KMS-11 (cell line): ENCODE measurements around the gene SLC25A21.

Experiments
- H2AFZ ChIP-seq: fragments of 200-600 bp; sonication (generic); 2 replicates; pipeline ENCODE4 v1.6.1; 2016; ENCODE audit warnings: antibody characterized with exemption, mixed run types, low read depth
- H3K27ac ChIP-seq: fragments of 200-600 bp; sonication (generic); 2 replicates; pipeline ENCODE4 v1.6.1; 2016; ENCODE audit warnings: mild to moderate bottlenecking, mixed run types
- H3K27me3 ChIP-seq: fragments of 200-600 bp; sonication (generic); 2 replicates; pipeline ENCODE4 v1.6.1; 2017; ENCODE audit warnings: mild to moderate bottlenecking, low read depth, mixed run types, moderate library complexity; ENCODE audit not compliant: insufficient read depth
- H3K36me3 ChIP-seq: fragments of 200-600 bp; sonication (generic); 2 replicates; pipeline ENCODE4 v1.6.1; 2017; ENCODE audit warnings: mild to moderate bottlenecking, mixed run types; ENCODE audit not compliant: insufficient read depth
- H3K4me1 ChIP-seq: fragments of 200-600 bp; sonication (generic); 2 replicates; pipeline ENCODE4 v1.6.1; 2016; ENCODE audit warnings: mild to moderate bottlenecking, low read depth, mixed run types; ENCODE audit not compliant: poor library complexity, severe bottlenecking
- H3K4me2 ChIP-seq: fragments of 200-600 bp; sonication (generic); 2 replicates; pipeline ENCODE4 v1.7.0; 2016; ENCODE audit warnings: mild to moderate bottlenecking, mixed run types
- H3K4me3 ChIP-seq: fragments of 200-600 bp; sonication (generic); IDR thresholded peaks from 2 replicates; pipeline ENCODE4 v1.6.1; 2017; ENCODE audit warnings: low read depth, low read length, mixed read lengths; ENCODE audit not compliant: insufficient read depth
- H3K79me2 ChIP-seq: fragments of 200-600 bp; sonication (generic); 2 replicates; pipeline ENCODE4 v1.6.1; 2016; ENCODE audit warnings: low read depth, mixed run types; ENCODE audit not compliant: insufficient read depth
- H3K9ac ChIP-seq: fragments of 200-600 bp; sonication (generic); 2 replicates; pipeline ENCODE4 v1.6.1; 2016; ENCODE audit warnings: mild to moderate bottlenecking, mixed run types
- H4K20me1 ChIP-seq: fragments of 200-600 bp; sonication (generic); 2 replicates; pipeline ENCODE4 v1.6.1; 2016; ENCODE audit warnings: mild to moderate bottlenecking, mixed run types; ENCODE audit not compliant: insufficient read depth
- TF ChIP-seq, protein P1 (sequence below): fragments of 200-600 bp; sonication (generic); conservative IDR thresholded peaks from 2 replicates; pipeline ENCODE4 v1.6.1; 2017; ENCODE audit warnings: low read depth, mild to moderate bottlenecking, antibody characterized with exemption, low read length, moderate library complexity, mixed read lengths

Gene SLC25A21

DNA sequence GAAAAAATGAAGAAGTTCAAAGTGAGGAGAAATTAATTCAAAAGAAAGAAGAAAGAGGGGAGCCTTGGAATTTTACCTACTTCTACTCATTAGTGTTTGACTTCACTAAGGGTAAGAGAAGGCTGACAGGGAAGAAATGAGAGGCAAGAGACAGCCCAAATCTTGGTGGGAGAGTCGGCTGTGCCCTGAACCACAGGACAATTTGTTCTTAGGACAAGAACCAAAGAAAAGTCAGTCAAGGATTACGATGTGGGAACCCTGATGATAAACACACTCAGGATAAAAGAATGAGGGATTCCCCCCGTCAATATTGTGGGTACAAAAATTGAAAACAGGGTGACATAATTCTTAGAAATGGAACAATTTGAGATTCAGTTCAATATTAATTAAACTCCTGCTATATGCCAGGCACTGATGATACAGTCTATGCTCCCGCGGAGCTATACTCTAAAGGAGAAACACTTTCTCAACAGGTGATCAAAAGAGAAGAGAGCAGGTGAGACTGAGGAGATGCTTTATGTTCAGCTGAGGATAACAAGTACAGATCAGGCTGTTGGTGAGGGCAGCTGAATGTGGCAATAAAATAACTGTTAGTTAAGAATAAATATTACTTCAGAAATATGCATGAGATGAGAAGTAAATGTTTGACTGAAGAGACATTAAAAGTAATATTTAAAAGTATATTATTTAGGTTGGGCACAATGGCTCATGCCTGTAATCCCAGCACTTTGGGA lies 175.4 kb downstream of the SLC25A21 start:
- TF ChIP-seq, protein P1, sequence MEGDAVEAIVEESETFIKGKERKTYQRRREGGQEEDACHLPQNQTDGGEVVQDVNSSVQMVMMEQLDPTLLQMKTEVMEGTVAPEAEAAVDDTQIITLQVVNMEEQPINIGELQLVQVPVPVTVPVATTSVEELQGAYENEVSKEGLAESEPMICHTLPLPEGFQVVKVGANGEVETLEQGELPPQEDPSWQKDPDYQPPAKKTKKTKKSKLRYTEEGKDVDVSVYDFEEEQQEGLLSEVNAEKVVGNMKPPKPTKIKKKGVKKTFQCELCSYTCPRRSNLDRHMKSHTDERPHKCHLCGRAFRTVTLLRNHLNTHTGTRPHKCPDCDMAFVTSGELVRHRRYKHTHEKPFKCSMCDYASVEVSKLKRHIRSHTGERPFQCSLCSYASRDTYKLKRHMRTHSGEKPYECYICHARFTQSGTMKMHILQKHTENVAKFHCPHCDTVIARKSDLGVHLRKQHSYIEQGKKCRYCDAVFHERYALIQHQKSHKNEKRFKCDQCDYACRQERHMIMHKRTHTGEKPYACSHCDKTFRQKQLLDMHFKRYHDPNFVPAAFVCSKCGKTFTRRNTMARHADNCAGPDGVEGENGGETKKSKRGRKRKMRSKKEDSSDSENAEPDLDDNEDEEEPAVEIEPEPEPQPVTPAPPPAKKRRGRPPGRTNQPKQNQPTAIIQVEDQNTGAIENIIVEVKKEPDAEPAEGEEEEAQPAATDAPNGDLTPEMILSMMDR, result no peak
- H3K79me2 ChIP-seq, result no peaks in the 10 kb centered on the region
- H4K20me1 ChIP-seq, result no peaks in the 10 kb centered on the region
- H3K4me1 ChIP-seq, result no peaks in the 10 kb centered on the region
- H3K4me2 ChIP-seq, result no peak overlapping the region
- no peaks in the 10 kb centered on the region for H3K27me3 ChIP-seq
- H3K27ac ChIP-seq, result no peak overlapping the region
- H3K4me3 ChIP-seq, result no peak overlapping the region
- no peak overlapping the region for H3K9ac ChIP-seq
- H2AFZ ChIP-seq, result no peak overlapping the region
- H3K36me3 ChIP-seq, result no peaks in the 10 kb centered on the region

DNA sequence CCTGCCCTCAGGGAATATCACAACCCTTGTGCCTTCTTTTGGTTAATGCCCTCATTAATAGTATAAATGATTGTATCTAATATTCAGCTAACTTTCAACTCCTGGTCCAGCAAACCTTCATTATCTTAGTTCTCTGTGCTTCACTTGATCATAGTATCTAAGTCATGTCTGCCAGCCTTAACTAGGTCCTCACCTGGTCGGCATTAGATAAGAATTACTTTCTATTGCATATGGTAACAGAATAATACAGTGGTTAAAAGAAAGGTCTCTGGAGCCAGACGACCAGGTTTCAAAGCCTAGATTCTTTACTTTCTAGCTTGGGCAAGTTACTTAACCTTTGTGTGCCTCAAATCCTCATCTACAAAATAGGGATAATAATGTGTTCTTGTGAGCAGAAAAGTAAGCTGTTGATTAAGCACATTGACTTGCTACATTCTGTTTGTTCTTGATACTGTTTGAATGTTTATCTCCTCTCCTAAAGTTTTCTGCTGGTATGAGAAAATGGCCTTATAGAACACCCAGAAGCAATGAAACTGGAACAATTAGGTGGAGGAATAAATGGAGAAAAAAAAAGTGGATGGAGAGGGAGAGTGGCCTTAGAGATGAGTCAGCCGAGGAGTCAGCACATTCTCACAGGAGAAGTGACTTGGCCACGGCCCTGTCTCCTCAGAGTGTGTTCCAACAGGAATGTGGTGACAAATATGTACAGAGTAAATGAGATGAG lies 176.1 kb downstream of the SLC25A21 start:
- no peaks in the 10 kb centered on the region for H3K27me3 ChIP-seq
- H3K36me3 ChIP-seq, result no peaks in the 10 kb centered on the region
- no peaks in the 10 kb centered on the region for H3K79me2 ChIP-seq
- no peaks in the 10 kb centered on the region for H3K4me1 ChIP-seq
- no peak overlapping the region for H3K4me2 ChIP-seq
- H2AFZ ChIP-seq, result no peak overlapping the region
- H3K4me3 ChIP-seq, result no peak overlapping the region
- no peaks in the 10 kb centered on the region for H4K20me1 ChIP-seq
- no peak overlapping the region for H3K9ac ChIP-seq
- H3K27ac ChIP-seq, result no peak overlapping the region
- TF ChIP-seq, protein P1, result no peak

DNA sequence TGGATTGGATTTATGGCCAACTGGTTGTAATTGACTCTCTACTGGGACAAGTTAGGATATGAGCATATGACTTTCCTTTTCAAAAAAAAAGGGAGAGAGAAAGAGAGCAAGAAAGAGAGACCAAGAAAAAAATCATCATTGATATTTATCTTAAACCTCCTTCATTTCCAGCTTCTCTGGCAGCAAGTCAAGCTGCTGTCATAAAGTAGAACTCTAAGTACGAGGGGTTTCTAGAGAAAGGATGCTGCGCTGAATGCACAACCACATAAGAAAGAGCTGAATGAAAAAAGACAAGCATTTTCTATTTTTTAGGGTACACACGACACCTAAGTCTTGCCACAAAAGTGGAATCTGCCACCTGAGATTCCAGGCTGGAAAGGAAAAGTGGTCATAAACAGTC lies 182.6 kb downstream of the SLC25A21 start:
- H3K27ac ChIP-seq, result no peak overlapping the region
- no peaks in the 10 kb centered on the region for H4K20me1 ChIP-seq
- H3K4me3 ChIP-seq, result no peak overlapping the region
- no peaks in the 10 kb centered on the region for H3K79me2 ChIP-seq
- TF ChIP-seq, protein P1, result no peak
- H3K4me1 ChIP-seq, result no peaks in the 10 kb centered on the region
- H3K36me3 ChIP-seq, result no peaks in the 10 kb centered on the region
- no peak overlapping the region for H3K4me2 ChIP-seq
- H3K9ac ChIP-seq, result no peak overlapping the region
- no peaks in the 10 kb centered on the region for H3K27me3 ChIP-seq
- H2AFZ ChIP-seq, result no peak overlapping the region

DNA sequence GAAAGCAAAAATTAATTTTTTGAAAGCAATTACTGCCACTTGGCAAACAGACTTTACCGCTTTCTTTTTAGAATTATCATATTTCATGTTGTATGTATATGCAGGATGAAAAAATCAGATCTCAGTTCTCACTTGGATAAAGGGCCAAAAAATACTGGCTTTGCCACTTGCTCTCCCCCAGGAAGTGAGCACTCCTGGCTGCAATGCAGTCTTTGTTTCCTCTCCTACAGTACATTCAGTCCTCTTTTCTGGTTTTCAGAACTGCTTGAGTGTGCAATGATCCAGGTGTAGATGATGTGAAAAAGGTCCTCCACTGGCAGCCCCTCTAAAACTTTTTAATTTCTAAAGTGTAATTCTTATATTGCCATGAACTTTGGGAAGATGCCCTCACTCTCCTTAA lies 183.4 kb downstream of the SLC25A21 start:
- Histone ChIP-seq H3K79me2 (no peaks in the 10 kb centered on the region), H3K27me3 (no peaks in the 10 kb centered on the region), H3K4me2 (no peak overlapping the region), H3K27ac (no peak overlapping the region), H3K4me1 (no peaks in the 10 kb centered on the region), H2AFZ (no peak overlapping the region), H3K36me3 (no peaks in the 10 kb centered on the region), H3K9ac (no peak overlapping the region), H3K4me3 (no peak overlapping the region), H4K20me1 (no peaks in the 10 kb centered on the region)
- TF ChIP-seq, protein P1, result no peak
